ENCODE data around the gene SOHLH1.

Gene SOHLH1

GRCh38 chr9:135681161-135681560, 18.1 kb downstream of the SOHLH1 start:
- no peak overlapping the region for H3K27ac ChIP-seq (ENCODE audit: low read depth, low read length)
- H4K12ac ChIP-seq (ENCODE audit: low read depth, low read length), result no peak overlapping the region
- H3K9ac ChIP-seq (ENCODE audit: low read length), result no peak overlapping the region

DNA sequence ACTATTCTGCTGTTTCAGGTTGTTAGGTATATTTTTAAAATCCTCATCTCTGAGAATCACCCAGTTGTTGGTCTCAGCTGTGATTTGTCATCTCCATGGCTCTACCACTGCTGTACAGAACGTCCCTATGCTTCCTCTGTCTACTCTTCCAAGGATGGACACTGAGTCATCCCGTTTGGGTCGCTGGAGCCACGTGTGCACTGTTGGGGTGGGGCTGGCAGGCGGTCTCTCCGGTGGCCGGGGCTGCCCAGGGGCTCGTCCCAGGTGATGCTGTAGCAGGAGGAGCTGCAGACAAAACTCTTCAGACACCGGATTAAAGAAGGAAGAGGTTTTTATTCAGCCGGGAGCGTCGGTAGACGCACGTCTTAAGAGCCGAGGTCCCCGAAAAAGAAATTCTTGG, 19.2 kb downstream of the SOHLH1 start:
- Histone ChIP-seq H3K14ac (ENCODE audit: low read length) (no peak overlapping the region), H3K79me2 (ENCODE audit: control insufficient read depth, insufficient read depth, low read length, poor library complexity) (no peaks in the 10 kb centered on the region), H3K23ac (ENCODE audit: low read length) (no peak overlapping the region), H3K27me3 (ENCODE audit: insufficient read depth, low read length) (no peaks in the 10 kb centered on the region), H3K79me1 (ENCODE audit: low read length) (no peaks in the 10 kb centered on the region), H4K12ac (ENCODE audit: low read depth, low read length) (no peak overlapping the region), H3K4me3 (ENCODE audit: low read depth, low read length) (no peak overlapping the region), H3K18ac (ENCODE audit: low read length) (no peak overlapping the region), H3K27ac (ENCODE audit: low read depth, low read length) (no peak overlapping the region), H4K91ac (ENCODE audit: low read depth, low read length) (no peak overlapping the region), H2BK12ac (ENCODE audit: low read length) (no peak overlapping the region), H3K4ac (ENCODE audit: low read depth, low read length) (no peak overlapping the region), H3K9ac (ENCODE audit: low read length) (no peak overlapping the region), H3K9me3 (ENCODE audit: insufficient read depth, low read depth, low read length) (peaks cover 2% of the 10 kb centered on the region), H2BK120ac (ENCODE audit: insufficient read depth, low read length, poor library complexity) (no peak overlapping the region), H2AFZ (ENCODE audit: insufficient read depth, low read length, poor library complexity) (no peak overlapping the region), H3K4me1 (ENCODE audit: control insufficient read depth in 1 of 2, insufficient read depth in 2 of 2, low read length in 2 of 2) (no peaks in the 10 kb centered on the region), H3K4me2 (ENCODE audit: low read length) (no peak overlapping the region), H3K36me3 (ENCODE audit: control insufficient read depth in 1 of 2, insufficient read depth in 2 of 2, low read length in 2 of 2) (no peaks in the 10 kb centered on the region), H4K8ac (ENCODE audit: low read depth, low read length) (no peak overlapping the region), H2BK5ac (ENCODE audit: low read depth, low read length, poor library complexity) (no peak overlapping the region), H2AK5ac (ENCODE audit: low read length) (no peak overlapping the region)
- no peak for DNase-seq
- no CpG with 5 or more reads among the region's 16 CpGs for WGBS (ENCODE audit: extremely low coverage, insufficient coverage, insufficient read length)

More at GRCh38 chr9:135681161-135681560, 18.1 kb downstream of the SOHLH1 start:
- H4K8ac ChIP-seq (ENCODE audit: low read depth, low read length), result no peak overlapping the region
- no peak overlapping the region for H3K18ac ChIP-seq (ENCODE audit: low read length)
- no peak overlapping the region for H2AK5ac ChIP-seq (ENCODE audit: low read length)
- no peak overlapping the region for H3K4ac ChIP-seq (ENCODE audit: low read depth, low read length)
- H4K91ac ChIP-seq (ENCODE audit: low read depth, low read length), result no peak overlapping the region
- H3K27me3 ChIP-seq (ENCODE audit: insufficient read depth, low read length), result no peaks in the 10 kb centered on the region
- H3K4me2 ChIP-seq (ENCODE audit: low read length), result no peak overlapping the region
- H3K9me3 ChIP-seq (ENCODE audit: insufficient read depth, low read depth, low read length), result peaks cover 2% of the 10 kb centered on the region
- H2BK5ac ChIP-seq (ENCODE audit: low read depth, low read length, poor library complexity), result no peak overlapping the region
- H2BK12ac ChIP-seq (ENCODE audit: low read length), result no peak overlapping the region
- no peaks in the 10 kb centered on the region for H3K79me1 ChIP-seq (ENCODE audit: low read length)
- no peaks in the 10 kb centered on the region for H3K79me2 ChIP-seq (ENCODE audit: control insufficient read depth, insufficient read depth, low read length, poor library complexity)
- no peak overlapping the region for H2AFZ ChIP-seq (ENCODE audit: insufficient read depth, low read length, poor library complexity)
- no peak overlapping the region for H3K4me3 ChIP-seq (ENCODE audit: low read depth, low read length)
- WGBS (ENCODE audit: extremely low coverage, insufficient coverage, insufficient read length), result no CpG with 5 or more reads among the region's 5 CpGs
- DNase-seq, result no peak
- no peak overlapping the region for H2BK120ac ChIP-seq (ENCODE audit: insufficient read depth, low read length, poor library complexity)
- no peaks in the 10 kb centered on the region for H3K4me1 ChIP-seq (ENCODE audit: control insufficient read depth in 1 of 2, insufficient read depth in 2 of 2, low read length in 2 of 2)
- H3K23ac ChIP-seq (ENCODE audit: low read length), result no peak overlapping the region
- H3K36me3 ChIP-seq (ENCODE audit: control insufficient read depth in 1 of 2, insufficient read depth in 2 of 2, low read length in 2 of 2), result no peaks in the 10 kb centered on the region
- no peak overlapping the region for H3K14ac ChIP-seq (ENCODE audit: low read length)

DNA sequence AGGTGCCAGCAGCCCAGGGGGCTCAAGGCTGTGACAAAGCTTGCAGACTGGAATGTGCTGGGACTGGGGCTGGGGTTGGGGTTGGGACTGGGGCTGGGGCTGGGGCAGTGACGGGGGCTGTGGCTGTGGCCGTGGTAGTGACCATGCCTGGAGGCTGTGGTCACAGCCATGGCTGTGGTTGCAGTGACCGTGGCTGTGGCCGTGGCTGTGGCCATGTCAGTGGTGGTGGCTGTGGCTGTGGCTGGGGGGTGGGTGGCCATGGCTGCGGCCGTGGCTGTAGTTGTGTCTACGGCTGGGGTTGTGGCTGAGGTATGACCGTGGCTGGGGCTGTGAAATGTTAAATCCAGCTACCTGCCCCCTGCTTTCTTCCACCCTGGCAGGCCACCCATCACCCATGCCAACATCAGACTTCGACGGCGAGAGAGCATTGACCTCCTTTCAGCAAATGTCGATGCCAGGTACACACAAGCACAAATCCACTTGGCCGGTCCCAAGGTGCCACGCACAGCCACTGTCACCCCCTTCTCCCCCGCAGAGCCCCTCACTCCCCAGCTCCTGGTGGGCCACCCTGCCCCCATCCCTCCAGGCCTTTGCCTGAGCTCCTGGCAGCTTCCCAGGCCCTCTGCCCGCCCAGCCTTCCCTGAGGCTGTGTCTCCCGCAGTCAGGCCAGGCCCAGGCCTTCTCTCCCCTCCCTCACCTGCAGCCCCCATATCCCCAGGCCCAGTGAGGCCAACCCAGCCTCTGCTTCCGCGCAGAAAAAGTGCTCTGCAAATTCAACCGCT, 20.9 kb downstream of the SOHLH1 start:
- no peak overlapping the region for H3K4me3 ChIP-seq (ENCODE audit: low read depth, low read length)
- no peak for DNase-seq
- H3K27me3 ChIP-seq (ENCODE audit: insufficient read depth, low read length), result no peaks in the 10 kb centered on the region
- no peak overlapping the region for H2BK12ac ChIP-seq (ENCODE audit: low read length)
- H3K18ac ChIP-seq (ENCODE audit: low read length), result no peak overlapping the region
- no peaks in the 10 kb centered on the region for H3K4me1 ChIP-seq (ENCODE audit: control insufficient read depth in 1 of 2, insufficient read depth in 2 of 2, low read length in 2 of 2)
- no peak overlapping the region for H3K9ac ChIP-seq (ENCODE audit: low read length)
- H3K4ac ChIP-seq (ENCODE audit: low read depth, low read length), result no peak overlapping the region
- no peak overlapping the region for H3K27ac ChIP-seq (ENCODE audit: low read depth, low read length)
- no peak overlapping the region for H2AFZ ChIP-seq (ENCODE audit: insufficient read depth, low read length, poor library complexity)
- H3K79me1 ChIP-seq (ENCODE audit: low read length), result no peaks in the 10 kb centered on the region
- H4K12ac ChIP-seq (ENCODE audit: low read depth, low read length), result no peak overlapping the region
- H4K8ac ChIP-seq (ENCODE audit: low read depth, low read length), result no peak overlapping the region
- H3K23ac ChIP-seq (ENCODE audit: low read length), result no peak overlapping the region
- H3K9me3 ChIP-seq (ENCODE audit: insufficient read depth, low read depth, low read length), result peaks cover 2% of the 10 kb centered on the region
- WGBS (ENCODE audit: extremely low coverage, insufficient coverage, insufficient read length), result no CpG with 5 or more reads among the region's 20 CpGs
- H2BK5ac ChIP-seq (ENCODE audit: low read depth, low read length, poor library complexity), result no peak overlapping the region
- no peaks in the 10 kb centered on the region for H3K79me2 ChIP-seq (ENCODE audit: control insufficient read depth, insufficient read depth, low read length, poor library complexity)
- no peak overlapping the region for H2BK120ac ChIP-seq (ENCODE audit: insufficient read depth, low read length, poor library complexity)
- no peak overlapping the region for H2AK5ac ChIP-seq (ENCODE audit: low read length)
- no peak overlapping the region for H3K4me2 ChIP-seq (ENCODE audit: low read length)
- H3K14ac ChIP-seq (ENCODE audit: low read length), result no peak overlapping the region
- H3K36me3 ChIP-seq (ENCODE audit: control insufficient read depth in 1 of 2, insufficient read depth in 2 of 2, low read length in 2 of 2), result no peaks in the 10 kb centered on the region
- no peak overlapping the region for H4K91ac ChIP-seq (ENCODE audit: low read depth, low read length)

- H3K4ac ChIP-seq (ENCODE audit: low read depth, low read length), result no peak overlapping the region
- H3K79me2 ChIP-seq (ENCODE audit: control insufficient read depth, insufficient read depth, low read length, poor library complexity), result no peaks in the 10 kb centered on the region
- H3K4me2 ChIP-seq (ENCODE audit: low read length), result no peak overlapping the region
- no peak overlapping the region for H2BK120ac ChIP-seq (ENCODE audit: insufficient read depth, low read length, poor library complexity)
- H3K4me3 ChIP-seq (ENCODE audit: low read depth, low read length), result no peak overlapping the region
- no peak for DNase-seq
- H3K79me1 ChIP-seq (ENCODE audit: low read length), result no peaks in the 10 kb centered on the region
- H3K18ac ChIP-seq (ENCODE audit: low read length), result no peak overlapping the region
- no peak overlapping the region for H4K91ac ChIP-seq (ENCODE audit: low read depth, low read length)
- no peaks in the 10 kb centered on the region for H3K27me3 ChIP-seq (ENCODE audit: insufficient read depth, low read length)
- no peak overlapping the region for H3K27ac ChIP-seq (ENCODE audit: low read depth, low read length)
- no peak overlapping the region for H3K9ac ChIP-seq (ENCODE audit: low read length)
- H2AK5ac ChIP-seq (ENCODE audit: low read length), result no peak overlapping the region
- H2AFZ ChIP-seq (ENCODE audit: insufficient read depth, low read length, poor library complexity), result no peak overlapping the region
- H2BK12ac ChIP-seq (ENCODE audit: low read length), result no peak overlapping the region
- H4K12ac ChIP-seq (ENCODE audit: low read depth, low read length), result no peak overlapping the region
- no peak overlapping the region for H3K14ac ChIP-seq (ENCODE audit: low read length)
- no peaks in the 10 kb centered on the region for H3K4me1 ChIP-seq (ENCODE audit: control insufficient read depth in 1 of 2, insufficient read depth in 2 of 2, low read length in 2 of 2)
- H3K23ac ChIP-seq (ENCODE audit: low read length), result no peak overlapping the region
- H2BK5ac ChIP-seq (ENCODE audit: low read depth, low read length, poor library complexity), result no peak overlapping the region
- H3K36me3 ChIP-seq (ENCODE audit: control insufficient read depth in 1 of 2, insufficient read depth in 2 of 2, low read length in 2 of 2), result no peaks in the 10 kb centered on the region
- no peak overlapping the region for H4K8ac ChIP-seq (ENCODE audit: low read depth, low read length)
- WGBS (ENCODE audit: extremely low coverage, insufficient coverage, insufficient read length), result no CpG with 5 or more reads among the region's 22 CpGs
- H3K9me3 ChIP-seq (ENCODE audit: insufficient read depth, low read depth, low read length), result peaks cover 2% of the 10 kb centered on the region
These were observed 21.6 kb downstream of the SOHLH1 start for GRCh38 chr9:135677641-135678168.
